HEK293 (cell line): ENCODE results near the gene BCKDHA.
A peak's percentile ranks its signal among the peaks of the same experiment; 100 is the strongest.

Source experiments
- EGR2 ChIP-seq: fragments of 450-650 bp; formaldehyde crosslinking; IDR thresholded peaks from 2 replicates; pipeline ENCODE4 v1.5.1; 2016; ENCODE audit warnings: low read depth, missing biosample characterization, missing genetic modification characterization
- KLF16 ChIP-seq: fragments of 450-650 bp; formaldehyde crosslinking; IDR thresholded peaks from 2 replicates; pipeline ENCODE4 v1.5.1; 2017; ENCODE audit warnings: missing biosample characterization, missing genetic modification characterization
- REPIN1 ChIP-seq: fragments of 450-650 bp; formaldehyde crosslinking; IDR thresholded peaks from 2 replicates; pipeline ENCODE4 v1.5.1; 2017; ENCODE audit warnings: missing biosample characterization, missing genetic modification characterization, low read depth
- SETDB1 ChIP-seq: IDR thresholded peaks from one replicate; pipeline ENCODE4 v1.6.1; 2017; ENCODE audit warnings: mild to moderate bottlenecking, low read length, moderate library complexity, mixed read lengths; ENCODE audit not compliant: insufficient read length
- WT1 ChIP-seq: fragments of 450-650 bp; formaldehyde crosslinking; IDR thresholded peaks from 2 replicates; pipeline ENCODE4 v1.5.1; 2016; ENCODE audit warnings: missing biosample characterization, missing genetic modification characterization
- ZBTB17 ChIP-seq: fragments of 450-650 bp; formaldehyde crosslinking; IDR thresholded peaks from 2 replicates; pipeline ENCODE4 v1.5.1; 2016; ENCODE audit warnings: missing biosample characterization, missing genetic modification characterization
- ZFHX2 ChIP-seq: fragments of 450-650 bp; formaldehyde crosslinking; conservative IDR thresholded peaks from 2 replicates; pipeline ENCODE4 v1.5.1; 2016; ENCODE audit warnings: missing biosample characterization, missing genetic modification characterization
- ZFP69B ChIP-seq: fragments of 450-650 bp; formaldehyde crosslinking; IDR thresholded peaks from 2 replicates; pipeline ENCODE4 v1.5.1; 2016; ENCODE audit warnings: missing biosample characterization, missing genetic modification characterization
- ZNF114 ChIP-seq: fragments of 450-650 bp; formaldehyde crosslinking; IDR thresholded peaks from 2 replicates; pipeline ENCODE4 v1.5.0; 2017; ENCODE audit warnings: missing biosample characterization, missing genetic modification characterization
- ZNF146 ChIP-seq: fragments of 450-650 bp; formaldehyde crosslinking; IDR thresholded peaks from 2 replicates; pipeline ENCODE4 v1.5.1; 2016; ENCODE audit warnings: missing biosample characterization, missing genetic modification characterization
- ZNF174 ChIP-seq: fragments of 450-650 bp; formaldehyde crosslinking; IDR thresholded peaks from 2 replicates; pipeline ENCODE4 v1.5.0; 2017; ENCODE audit warnings: missing biosample characterization, mild to moderate bottlenecking, missing genetic modification characterization
- ZNF184 ChIP-seq: fragments of 450-650 bp; IDR thresholded peaks from 2 replicates; pipeline ENCODE4 v1.5.1; 2018; ENCODE audit warnings: missing biosample characterization, mild to moderate bottlenecking, missing genetic modification characterization
- ZNF221 ChIP-seq: fragments of 450-650 bp; formaldehyde crosslinking; IDR thresholded peaks from 2 replicates; pipeline ENCODE4 v1.5.1; 2017; ENCODE audit warnings: missing biosample characterization, missing genetic modification characterization, borderline replicate concordance
- ZNF350 ChIP-seq: fragments of 450-650 bp; formaldehyde crosslinking; IDR thresholded peaks from 2 replicates; pipeline ENCODE4 v1.5.0; 2017; ENCODE audit warnings: missing biosample characterization, mild to moderate bottlenecking, missing genetic modification characterization
- ZNF366 ChIP-seq: fragments of 450-650 bp; formaldehyde crosslinking; conservative IDR thresholded peaks from 2 replicates; pipeline ENCODE4 v1.5.1; 2016; ENCODE audit warnings: missing biosample characterization, missing genetic modification characterization
- ZNF37A ChIP-seq: fragments of 450-650 bp; IDR thresholded peaks from 2 replicates; pipeline ENCODE4 v1.5.1; 2018; ENCODE audit warnings: missing biosample characterization, missing genetic modification characterization
- ZNF404 ChIP-seq: fragments of 450-650 bp; formaldehyde crosslinking; IDR thresholded peaks from 2 replicates; pipeline ENCODE4 v1.5.1; 2017; ENCODE audit warnings: missing biosample characterization, missing genetic modification characterization
- ZNF510 ChIP-seq: fragments of 450-650 bp; formaldehyde crosslinking; IDR thresholded peaks from 2 replicates; pipeline ENCODE4 v1.5.1; 2018; ENCODE audit warnings: mild to moderate bottlenecking, missing genetic modification characterization, missing biosample characterization; ENCODE audit not compliant: insufficient replicate concordance
- ZNF514 ChIP-seq: fragments of 450-650 bp; formaldehyde crosslinking; IDR thresholded peaks from 2 replicates; pipeline ENCODE4 v1.5.1; 2016; ENCODE audit warnings: missing biosample characterization, missing genetic modification characterization
- ZNF544 ChIP-seq: fragments of 450-650 bp; formaldehyde crosslinking; IDR thresholded peaks from 2 replicates; pipeline ENCODE4 v1.5.0; 2017; ENCODE audit warnings: missing biosample characterization, missing genetic modification characterization
- ZNF624 ChIP-seq: fragments of 450-650 bp; formaldehyde crosslinking; IDR thresholded peaks from 2 replicates; pipeline ENCODE4 v1.5.1; 2017; ENCODE audit warnings: missing biosample characterization, missing genetic modification characterization
- ZNF654 ChIP-seq: fragments of 450-650 bp; formaldehyde crosslinking; IDR thresholded peaks from 2 replicates; pipeline ENCODE4 v1.5.1; 2016; ENCODE audit warnings: low read depth, missing biosample characterization, missing genetic modification characterization
- ZNF791 ChIP-seq: fragments of 450-650 bp; formaldehyde crosslinking; IDR thresholded peaks from 2 replicates; pipeline ENCODE4 v1.5.1; 2016; ENCODE audit warnings: missing biosample characterization, missing genetic modification characterization
- ZNF792 ChIP-seq: fragments of 450-650 bp; formaldehyde crosslinking; IDR thresholded peaks from 2 replicates; pipeline ENCODE4 v1.5.1; 2016; ENCODE audit warnings: missing biosample characterization, missing genetic modification characterization
- ZNF843 ChIP-seq: fragments of 450-650 bp; formaldehyde crosslinking; IDR thresholded peaks from 2 replicates; pipeline ENCODE4 v1.5.1; 2016; ENCODE audit warnings: missing biosample characterization, missing genetic modification characterization
- ZSCAN16 ChIP-seq: fragments of 450-650 bp; formaldehyde crosslinking; IDR thresholded peaks from 2 replicates; pipeline ENCODE4 v1.5.1; 2016; ENCODE audit warnings: missing biosample characterization, missing genetic modification characterization
- TF ChIP-seq, protein P1 (sequence below): fragments of 450-650 bp; formaldehyde crosslinking; IDR thresholded peaks from 2 replicates; pipeline ENCODE4 v1.5.1; 2017; ENCODE audit warnings: missing biosample characterization, missing genetic modification characterization
- TF ChIP-seq, protein P2 (sequence below): fragments of 450-650 bp; formaldehyde crosslinking; optimal IDR thresholded peaks from 2 replicates; pipeline ENCODE3; 2016; ENCODE audit warnings: missing biosample characterization, mild to moderate bottlenecking, missing genetic modification characterization
- TF ChIP-seq, protein P3 (sequence below): fragments of 450-650 bp; formaldehyde crosslinking; IDR thresholded peaks from 2 replicates; pipeline ENCODE4 v1.5.1; 2016; ENCODE audit warnings: missing biosample characterization, missing genetic modification characterization, borderline replicate concordance
- TF ChIP-seq, protein P4 (sequence below): fragments of 450-650 bp; formaldehyde crosslinking; IDR thresholded peaks from 2 replicates; pipeline ENCODE4 v1.5.1; 2016; ENCODE audit warnings: missing biosample characterization, missing genetic modification characterization

BCKDHA gene

DNA sequence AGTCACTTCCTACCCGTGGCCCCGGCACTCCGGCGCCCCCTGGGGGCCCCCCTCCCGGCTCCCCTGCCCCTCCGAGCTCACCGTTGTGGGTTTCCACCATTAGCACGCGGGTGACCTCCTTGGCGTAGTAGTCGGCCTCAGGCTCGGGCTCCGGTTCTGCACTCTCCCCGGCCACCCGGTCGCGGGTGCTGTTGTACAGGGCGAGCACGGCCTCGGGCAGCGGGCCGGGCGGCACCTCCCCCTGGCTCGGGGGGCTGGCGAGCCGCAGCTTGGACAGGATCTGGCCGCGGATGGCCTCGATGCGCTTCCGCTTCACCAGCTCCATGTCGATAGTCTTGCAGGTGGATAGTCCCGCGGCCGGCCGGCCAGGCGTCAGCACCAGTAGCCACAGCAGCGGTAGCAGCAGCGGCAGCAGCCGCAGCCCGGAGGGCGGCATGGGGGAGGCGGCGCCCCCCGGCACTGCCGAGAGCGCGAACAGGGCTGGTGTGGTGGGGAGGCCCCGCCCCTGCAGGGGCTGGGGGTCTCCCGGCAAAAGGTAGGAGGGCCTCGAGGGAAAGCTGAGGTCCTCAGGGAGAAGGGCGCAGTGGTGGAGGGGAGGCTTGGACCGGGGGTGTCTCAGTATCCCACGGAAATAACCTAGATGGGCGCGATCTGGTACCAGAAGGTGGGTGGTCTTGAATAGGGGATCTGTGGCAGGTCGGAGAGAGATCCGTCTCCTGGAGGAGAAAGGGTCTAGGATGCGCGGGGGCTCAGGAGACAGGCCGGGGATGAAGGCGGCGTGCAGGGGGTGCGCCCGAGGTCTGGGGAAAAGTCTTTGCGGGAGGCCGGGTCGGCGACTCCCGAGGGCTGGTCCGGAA is 44.8 kb upstream of the BCKDHA start (continued):
- TF ChIP-seq ZNF510 (tag by site-specific recombination), result no peak
- TF ChIP-seq ZNF350, result no peak
- TF ChIP-seq ZNF114, result no peak
- no peak; the same call in 1 of the 2 replicates for TF ChIP-seq ZNF843
- no peak; the same call in 1 of the 2 replicates for TF ChIP-seq REPIN1 (tag by site-specific recombination)
- TF ChIP-seq, protein P1, sequence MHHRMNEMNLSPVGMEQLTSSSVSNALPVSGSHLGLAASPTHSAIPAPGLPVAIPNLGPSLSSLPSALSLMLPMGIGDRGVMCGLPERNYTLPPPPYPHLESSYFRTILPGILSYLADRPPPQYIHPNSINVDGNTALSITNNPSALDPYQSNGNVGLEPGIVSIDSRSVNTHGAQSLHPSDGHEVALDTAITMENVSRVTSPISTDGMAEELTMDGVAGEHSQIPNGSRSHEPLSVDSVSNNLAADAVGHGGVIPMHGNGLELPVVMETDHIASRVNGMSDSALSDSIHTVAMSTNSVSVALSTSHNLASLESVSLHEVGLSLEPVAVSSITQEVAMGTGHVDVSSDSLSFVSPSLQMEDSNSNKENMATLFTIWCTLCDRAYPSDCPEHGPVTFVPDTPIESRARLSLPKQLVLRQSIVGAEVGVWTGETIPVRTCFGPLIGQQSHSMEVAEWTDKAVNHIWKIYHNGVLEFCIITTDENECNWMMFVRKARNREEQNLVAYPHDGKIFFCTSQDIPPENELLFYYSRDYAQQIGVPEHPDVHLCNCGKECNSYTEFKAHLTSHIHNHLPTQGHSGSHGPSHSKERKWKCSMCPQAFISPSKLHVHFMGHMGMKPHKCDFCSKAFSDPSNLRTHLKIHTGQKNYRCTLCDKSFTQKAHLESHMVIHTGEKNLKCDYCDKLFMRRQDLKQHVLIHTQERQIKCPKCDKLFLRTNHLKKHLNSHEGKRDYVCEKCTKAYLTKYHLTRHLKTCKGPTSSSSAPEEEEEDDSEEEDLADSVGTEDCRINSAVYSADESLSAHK (tag by site-specific recombination), result 0 out of 2 replicates have a peak, but pooled peaks have one; percentile 7
- no peak for TF ChIP-seq ZNF146
- no peak for TF ChIP-seq ZNF366 (tag by site-specific recombination)
- no peak for TF ChIP-seq ZNF624 (tag by site-specific recombination)
- TF ChIP-seq ZNF184 (tag by site-specific recombination), result no peak
- no peak for TF ChIP-seq ZNF221 (tag by site-specific recombination)
- peak; percentile 67 for TF ChIP-seq EGR2 (tag by site-specific recombination)
- no peak for TF ChIP-seq ZNF544 (tag by site-specific recombination)
- TF ChIP-seq ZNF404 (tag by site-specific recombination), result no peak
- 0 out of 2 replicates have a peak, but pooled peaks have one; percentile 20 for TF ChIP-seq KLF16 (tag by site-specific recombination)
- TF ChIP-seq ZNF654, result no peak
- TF ChIP-seq, protein P2, sequence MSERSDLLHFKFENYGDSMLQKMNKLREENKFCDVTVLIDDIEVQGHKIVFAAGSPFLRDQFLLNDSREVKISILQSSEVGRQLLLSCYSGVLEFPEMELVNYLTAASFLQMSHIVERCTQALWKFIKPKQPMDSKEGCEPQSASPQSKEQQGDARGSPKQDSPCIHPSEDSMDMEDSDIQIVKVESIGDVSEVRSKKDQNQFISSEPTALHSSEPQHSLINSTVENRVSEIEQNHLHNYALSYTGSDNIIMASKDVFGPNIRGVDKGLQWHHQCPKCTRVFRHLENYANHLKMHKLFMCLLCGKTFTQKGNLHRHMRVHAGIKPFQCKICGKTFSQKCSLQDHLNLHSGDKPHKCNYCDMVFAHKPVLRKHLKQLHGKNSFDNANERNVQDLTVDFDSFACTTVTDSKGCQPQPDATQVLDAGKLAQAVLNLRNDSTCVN (tag by site-specific recombination), result peak; percentile 66
- TF ChIP-seq ZBTB17 (tag by site-specific recombination), result peak; percentile 91
- no peak for TF ChIP-seq ZSCAN16 (tag by site-specific recombination)
- TF ChIP-seq ZNF791, result no peak
- TF ChIP-seq WT1, result no peak; the same call in 1 of the 2 replicates
- TF ChIP-seq ZNF514 (tag by site-specific recombination), result no peak
- TF ChIP-seq, protein P3, sequence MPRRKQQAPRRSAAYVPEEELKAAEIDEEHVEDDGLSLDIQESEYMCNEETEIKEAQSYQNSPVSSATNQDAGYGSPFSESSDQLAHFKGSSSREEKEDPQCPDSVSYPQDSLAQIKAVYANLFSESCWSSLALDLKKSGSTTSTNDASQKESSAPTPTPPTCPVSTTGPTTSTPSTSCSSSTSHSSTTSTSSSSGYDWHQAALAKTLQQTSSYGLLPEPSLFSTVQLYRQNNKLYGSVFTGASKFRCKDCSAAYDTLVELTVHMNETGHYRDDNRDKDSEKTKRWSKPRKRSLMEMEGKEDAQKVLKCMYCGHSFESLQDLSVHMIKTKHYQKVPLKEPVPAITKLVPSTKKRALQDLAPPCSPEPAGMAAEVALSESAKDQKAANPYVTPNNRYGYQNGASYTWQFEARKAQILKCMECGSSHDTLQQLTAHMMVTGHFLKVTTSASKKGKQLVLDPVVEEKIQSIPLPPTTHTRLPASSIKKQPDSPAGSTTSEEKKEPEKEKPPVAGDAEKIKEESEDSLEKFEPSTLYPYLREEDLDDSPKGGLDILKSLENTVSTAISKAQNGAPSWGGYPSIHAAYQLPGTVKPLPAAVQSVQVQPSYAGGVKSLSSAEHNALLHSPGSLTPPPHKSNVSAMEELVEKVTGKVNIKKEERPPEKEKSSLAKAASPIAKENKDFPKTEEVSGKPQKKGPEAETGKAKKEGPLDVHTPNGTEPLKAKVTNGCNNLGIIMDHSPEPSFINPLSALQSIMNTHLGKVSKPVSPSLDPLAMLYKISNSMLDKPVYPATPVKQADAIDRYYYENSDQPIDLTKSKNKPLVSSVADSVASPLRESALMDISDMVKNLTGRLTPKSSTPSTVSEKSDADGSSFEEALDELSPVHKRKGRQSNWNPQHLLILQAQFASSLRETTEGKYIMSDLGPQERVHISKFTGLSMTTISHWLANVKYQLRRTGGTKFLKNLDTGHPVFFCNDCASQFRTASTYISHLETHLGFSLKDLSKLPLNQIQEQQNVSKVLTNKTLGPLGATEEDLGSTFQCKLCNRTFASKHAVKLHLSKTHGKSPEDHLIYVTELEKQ, result no peak
- no peak for TF ChIP-seq ZNF37A (tag by site-specific recombination)
- TF ChIP-seq ZNF174, result no peak
- TF ChIP-seq, protein P4, sequence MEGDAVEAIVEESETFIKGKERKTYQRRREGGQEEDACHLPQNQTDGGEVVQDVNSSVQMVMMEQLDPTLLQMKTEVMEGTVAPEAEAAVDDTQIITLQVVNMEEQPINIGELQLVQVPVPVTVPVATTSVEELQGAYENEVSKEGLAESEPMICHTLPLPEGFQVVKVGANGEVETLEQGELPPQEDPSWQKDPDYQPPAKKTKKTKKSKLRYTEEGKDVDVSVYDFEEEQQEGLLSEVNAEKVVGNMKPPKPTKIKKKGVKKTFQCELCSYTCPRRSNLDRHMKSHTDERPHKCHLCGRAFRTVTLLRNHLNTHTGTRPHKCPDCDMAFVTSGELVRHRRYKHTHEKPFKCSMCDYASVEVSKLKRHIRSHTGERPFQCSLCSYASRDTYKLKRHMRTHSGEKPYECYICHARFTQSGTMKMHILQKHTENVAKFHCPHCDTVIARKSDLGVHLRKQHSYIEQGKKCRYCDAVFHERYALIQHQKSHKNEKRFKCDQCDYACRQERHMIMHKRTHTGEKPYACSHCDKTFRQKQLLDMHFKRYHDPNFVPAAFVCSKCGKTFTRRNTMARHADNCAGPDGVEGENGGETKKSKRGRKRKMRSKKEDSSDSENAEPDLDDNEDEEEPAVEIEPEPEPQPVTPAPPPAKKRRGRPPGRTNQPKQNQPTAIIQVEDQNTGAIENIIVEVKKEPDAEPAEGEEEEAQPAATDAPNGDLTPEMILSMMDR (tag by site-specific recombination), result peak; percentile 96
- TF ChIP-seq ZFP69B (tag by site-specific recombination), result no peak
- TF ChIP-seq ZNF792, result no peak; the same call in 1 of the 2 replicates
- TF ChIP-seq ZFHX2, result peak; percentile 51
- TF ChIP-seq SETDB1, result no peak
